Peyer's patch (tissue), 4 donors: ENCODE data around the gene CADM1.

ENCODE experiments used
- CTCF ChIP-seq, 6 experiments: fragments of 450-650 bp in 4 of 6; fragments of 200-600 bp in 2 of 6; sonication (generic) in 1 of 6; IDR thresholded peaks; one replicate each; pipeline ENCODE4 v1.5.1; 2017 to 2019; ENCODE audit warnings: antibody characterized with exemption in 6 of 6, mild to moderate bottlenecking in 3 of 6, moderate library complexity in 1 of 6
- POLR2A ChIP-seq, 2 donors: fragments of 450-650 bp; IDR thresholded peaks; one replicate each; pipeline ENCODE4 v1.5.1; 2017; ENCODE audit warnings: antibody characterized with exemption in 2 of 2, mild to moderate bottlenecking in 2 of 2, moderate library complexity in 2 of 2

GRCh38 chr11:115502636-115503082, 1.6 kb downstream of the CADM1 start:
- TF ChIP-seq CTCF (IDR thresholded peaks at IDR 0.05) (no peak), POLR2A (IDR thresholded peaks at IDR 0.05) (no peak)
